K562 (cell line): ENCODE measurements around the gene GTPBP2. TPM values are rescaled to one million over a fixed set of nuclear protein-coding genes. Genes with fewer than 3 reads are reported as not detected.

Experiments used
- CREM ChIP-seq: IDR thresholded peaks from 2 replicates; pipeline ENCODE4 v1.6.1; 2014; ENCODE audit warnings: antibody characterized with exemption, low read depth
- GATA2 ChIP-seq: sonication (generic); formaldehyde crosslinking; IDR thresholded peaks from 2 replicates; pipeline ENCODE4 v1.4.0; 2020; ENCODE audit warnings: mild to moderate bottlenecking, missing genetic modification reagents
- HCFC1 ChIP-seq: IDR thresholded peaks from 2 replicates; pipeline ENCODE4 v1.6.1; 2012; ENCODE audit warnings: low read depth, low read length, improper control_type of control experiment
- ID3 ChIP-seq, 2 experiments: fragments of 250-450 bp in 1 of 2; fragments of 450-650 bp in 1 of 2; sonication (Bioruptor Pico) in 1 of 2; IDR thresholded peaks; 2 replicates each; pipeline versions ENCODE4 v1.6.1 to v1.8.0; 2016 to 2021; ENCODE audit warnings: mild to moderate bottlenecking in 2 of 2, moderate library complexity in 2 of 2, missing compliant biosample characterization in 1 of 2, missing genetic modification characterization in 1 of 2
- KDM4B ChIP-seq, 2 experiments: fragments of 450-650 bp in 1 of 2; sonication (generic) in 1 of 2; IDR thresholded peaks; 2 replicates each; pipeline ENCODE4 v1.6.1; 2016 to 2017; ENCODE audit warnings: borderline replicate concordance in 2 of 2, antibody characterized with exemption in 1 of 2, low read depth in 1 of 2, mild to moderate bottlenecking in 1 of 2
- MAFF ChIP-seq: IDR thresholded peaks from 2 replicates; pipeline ENCODE4 v1.6.1; 2012; ENCODE audit warnings: low read length, improper control_type of control experiment
- MAZ ChIP-seq, 2 experiments: fragments of 450-650 bp in 1 of 2; sonication (generic) in 1 of 2; formaldehyde crosslinking; IDR thresholded peaks in 1 of 2; conservative IDR thresholded peaks in 1 of 2; 2 replicates each; pipeline versions ENCODE4 v1.4.0 to v1.5.0; 2020; ENCODE audit warnings: mild to moderate bottlenecking in 1 of 2, missing genetic modification reagents in 1 of 2
- MYC ChIP-seq, 2 experiments: fragments of 250-450 bp in 1 of 2; sonication (Bioruptor Pico) in 1 of 2; IDR thresholded peaks; 2 replicates each; pipeline versions ENCODE4 v1.5.1 to v1.6.1; 2012 to 2021; ENCODE audit warnings: low read depth in 2 of 2, borderline replicate concordance in 1 of 2, improper control_type of control experiment in 1 of 2, low read length in 1 of 2, mild to moderate bottlenecking in 1 of 2, moderate library complexity in 1 of 2
- NEUROD1 ChIP-seq: fragments of 150-350 bp; IDR thresholded peaks from 2 replicates; pipeline ENCODE4 v1.6.1; 2014; ENCODE audit warnings: borderline replicate concordance, low read length, low read depth; ENCODE audit not compliant: partially characterized antibody
- PHF8 ChIP-seq: fragments of 200-600 bp; sonication (generic); IDR thresholded peaks from 2 replicates; pipeline ENCODE4 v1.6.1; 2012; ENCODE audit warnings: mixed run types, mild to moderate bottlenecking, inconsistent platforms, low read length, moderate library complexity, borderline replicate concordance
- SMAD3 ChIP-seq: fragments of 450-650 bp; formaldehyde crosslinking; conservative IDR thresholded peaks from 2 replicates; pipeline ENCODE4 v1.4.0; 2020; ENCODE audit warnings: mild to moderate bottlenecking
- STAT5B ChIP-seq: fragments of 250-450 bp; sonication (Bioruptor Pico); IDR thresholded peaks from 2 replicates; pipeline ENCODE4 v1.8.0; 2021; ENCODE audit warnings: mild to moderate bottlenecking, inconsistent platforms
- TEAD4 ChIP-seq, 2 experiments: sonication (generic) in 1 of 2; formaldehyde crosslinking in 1 of 2; IDR thresholded peaks; 2 replicates each; pipeline versions ENCODE4 v1.6.1 to v1.8.0; 2012 to 2022; ENCODE audit warnings: borderline replicate concordance in 1 of 2, inconsistent platforms in 1 of 2, low read length in 1 of 2, mild to moderate bottlenecking in 1 of 2, missing genetic modification reagents in 1 of 2
- ZBTB8A ChIP-seq: fragments of 450-650 bp; IDR thresholded peaks from 2 replicates; pipeline ENCODE4 v1.6.1; 2018; ENCODE audit warnings: mild to moderate bottlenecking, moderate library complexity; ENCODE audit not compliant: partially characterized antibody
- ZNF274 ChIP-seq: IDR thresholded peaks from 2 replicates; pipeline ENCODE4 v1.6.1; 2011; ENCODE audit warnings: low read depth, mild to moderate bottlenecking, low read length, moderate library complexity, borderline replicate concordance
- ZNF282 ChIP-seq: sonication (generic); formaldehyde crosslinking; IDR thresholded peaks from 2 replicates; pipeline ENCODE4 v1.8.1; 2023; ENCODE audit warnings: missing genetic modification reagents
- ZNF311 ChIP-seq: fragments of 250-450 bp; sonication (Bioruptor Pico); IDR thresholded peaks from 2 replicates; pipeline ENCODE4 v1.4.0; 2020; ENCODE audit warnings: mild to moderate bottlenecking, moderate library complexity
- polyA plus RNA-seq, 8 experiments: library from polyadenylated mRNA; depleted of rRNA in 4 of 8; stranded (reverse) in 5 of 8; unstranded in 3 of 8; fragments of >200 nt; fragmentation: Nextera tagmentation in 2 of 8; fragmentation: Illumina TruSeq in 1 of 8; extraction: Ambion mirVana in 2 of 8; extraction: Trizol in 1 of 8; gene quantifications; 2 replicates each; pipeline versions ENCODE4 v1.2.1 to v1.2.3, GENCODE V29; 2011 to 2014; ENCODE audit warnings: inconsistent platforms in 1 of 8, missing spikeins in 1 of 8
- total RNA-seq, 7 experiments: library from RNA; depleted of rRNA in 6 of 7; stranded (reverse); fragments of >200 nt in 6 of 7; fragmentation: Illumina TruSeq in 2 of 7; extraction: Trizol in 2 of 7; gene quantifications; 2 replicates each; pipeline versions ENCODE4 v1.2.1 to v1.2.3, GENCODE V29; 2011 to 2021; ENCODE audit warnings: low replicate concordance in 1 of 7
- TF ChIP-seq, protein P1 (sequence below): sonication (generic); formaldehyde crosslinking; IDR thresholded peaks from 2 replicates; pipeline ENCODE4 v1.4.0; 2020; ENCODE audit warnings: mild to moderate bottlenecking, missing genetic modification reagents
- TF ChIP-seq, protein P2 (sequence below): sonication (generic); formaldehyde crosslinking; IDR thresholded peaks from 2 replicates; pipeline ENCODE4 v1.8.0; 2022; ENCODE audit warnings: mild to moderate bottlenecking, missing genetic modification reagents

Gene GTPBP2
- total and polyA plus RNA-seq, 9 of the 15 experiments (the other 6 are each of a cell fraction or from before 2014, with no cell fraction given) = 48.4 to 196 (median 111) TPM

DNA sequence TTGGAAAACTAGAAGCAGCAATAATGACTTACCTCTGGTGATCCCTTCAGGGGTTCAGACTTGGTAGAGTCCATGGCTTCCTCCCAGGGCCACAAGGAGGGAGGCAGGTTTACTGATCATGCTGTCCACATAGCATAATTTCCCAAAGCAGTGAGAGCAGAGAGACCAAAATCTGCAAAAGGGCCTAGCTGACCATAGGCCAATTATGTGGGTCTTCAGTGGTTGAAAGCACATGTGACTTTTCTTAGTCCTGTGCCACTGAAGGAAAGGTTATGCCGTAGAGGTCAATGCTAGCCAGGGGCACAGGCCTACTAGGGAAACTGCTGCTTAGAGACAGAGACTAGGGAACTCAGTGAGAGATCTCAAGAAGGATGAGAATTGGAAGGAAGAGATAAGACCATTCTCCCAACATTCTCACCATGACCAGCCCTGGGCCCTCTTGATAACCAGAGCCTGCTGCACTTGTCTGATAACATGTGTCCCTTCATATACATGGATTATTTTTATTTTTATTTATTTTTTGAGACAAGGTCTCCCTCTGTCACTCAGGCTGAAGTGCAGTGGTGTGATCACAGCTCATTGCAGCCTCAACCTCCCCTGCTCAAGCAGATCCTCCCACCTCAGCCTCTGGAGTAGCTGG is 2.0 kb upstream of the GTPBP2 start (continued):
- peak; percentile 77 to 79 for TF ChIP-seq MAZ (CRISPR knock-in tag; conservative IDR thresholded peaks at IDR 0.05 in 1 of 2, IDR thresholded peaks at IDR 0.05 in 1 of 2)
- TF ChIP-seq, protein P1, sequence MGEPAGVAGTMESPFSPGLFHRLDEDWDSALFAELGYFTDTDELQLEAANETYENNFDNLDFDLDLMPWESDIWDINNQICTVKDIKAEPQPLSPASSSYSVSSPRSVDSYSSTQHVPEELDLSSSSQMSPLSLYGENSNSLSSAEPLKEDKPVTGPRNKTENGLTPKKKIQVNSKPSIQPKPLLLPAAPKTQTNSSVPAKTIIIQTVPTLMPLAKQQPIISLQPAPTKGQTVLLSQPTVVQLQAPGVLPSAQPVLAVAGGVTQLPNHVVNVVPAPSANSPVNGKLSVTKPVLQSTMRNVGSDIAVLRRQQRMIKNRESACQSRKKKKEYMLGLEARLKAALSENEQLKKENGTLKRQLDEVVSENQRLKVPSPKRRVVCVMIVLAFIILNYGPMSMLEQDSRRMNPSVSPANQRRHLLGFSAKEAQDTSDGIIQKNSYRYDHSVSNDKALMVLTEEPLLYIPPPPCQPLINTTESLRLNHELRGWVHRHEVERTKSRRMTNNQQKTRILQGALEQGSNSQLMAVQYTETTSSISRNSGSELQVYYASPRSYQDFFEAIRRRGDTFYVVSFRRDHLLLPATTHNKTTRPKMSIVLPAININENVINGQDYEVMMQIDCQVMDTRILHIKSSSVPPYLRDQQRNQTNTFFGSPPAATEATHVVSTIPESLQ (CRISPR knock-in tag) = 0 out of 2 replicates have a peak, but pooled peaks have one; percentile 51
- TF ChIP-seq NEUROD1 = peak; percentile 96
- peak; percentile 80; the same call in 1 of the 2 replicates for TF ChIP-seq ZNF274
- no peak for TF ChIP-seq ZBTB8A
- TF ChIP-seq, protein P2, sequence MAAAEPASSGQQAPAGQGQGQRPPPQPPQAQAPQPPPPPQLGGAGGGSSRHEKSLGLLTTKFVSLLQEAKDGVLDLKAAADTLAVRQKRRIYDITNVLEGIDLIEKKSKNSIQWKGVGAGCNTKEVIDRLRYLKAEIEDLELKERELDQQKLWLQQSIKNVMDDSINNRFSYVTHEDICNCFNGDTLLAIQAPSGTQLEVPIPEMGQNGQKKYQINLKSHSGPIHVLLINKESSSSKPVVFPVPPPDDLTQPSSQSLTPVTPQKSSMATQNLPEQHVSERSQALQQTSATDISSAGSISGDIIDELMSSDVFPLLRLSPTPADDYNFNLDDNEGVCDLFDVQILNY (CRISPR knock-in tag) = no peak
- TF ChIP-seq STAT5B (CRISPR knock-in tag) = no peak
- peak; percentile 44; the same call in 1 of the 2 replicates for TF ChIP-seq HCFC1
- TF ChIP-seq PHF8 = peak; percentile 56; the same call in 1 of the 2 replicates
- TF ChIP-seq GATA2 = peak; percentile 99
- TF ChIP-seq ZNF311 = no peak; the same call in 1 of the 2 replicates
- TF ChIP-seq CREM = peak; percentile 86
- TF ChIP-seq ID3 (CRISPR knock-in tag; IDR thresholded peaks at IDR 0.05) = no peak
- TF ChIP-seq ID3 (tag; IDR thresholded peaks at IDR 0.05) = peak; percentile 96
- peak; percentile 82 for TF ChIP-seq SMAD3
- no peak for TF ChIP-seq KDM4B (IDR thresholded peaks at IDR 0.05; ENCODE audit: borderline replicate concordance in 2 of 2, low read depth in 1 of 2)
- peak; percentile 98 for TF ChIP-seq TEAD4 (IDR thresholded peaks at IDR 0.05; ENCODE audit: low read length)
- TF ChIP-seq TEAD4 (CRISPR knock-in tag; IDR thresholded peaks at IDR 0.05; ENCODE audit: borderline replicate concordance) = no peak
- no peak for TF ChIP-seq ZNF282 (CRISPR knock-in tag)
- TF ChIP-seq MAFF = no peak; the same call in 1 of the 2 replicates
- TF ChIP-seq MYC (IDR thresholded peaks at IDR 0.05; ENCODE audit: low read depth, low read length) = peak; percentile 83
- TF ChIP-seq MYC (CRISPR knock-in tag; IDR thresholded peaks at IDR 0.05; ENCODE audit: borderline replicate concordance, low read depth) = peak; percentile 63; the same call in 1 of the 2 replicates
